Activated CD8-positive, alpha-beta memory T cell treated with anti-CD3 and anti-CD28 coated beads for 36 hours (primary cell): ENCODE results near the gene TRIM44. TPM values are rescaled to one million over a fixed set of nuclear protein-coding genes. Genes with fewer than 3 reads are reported as not detected.
"Not testable (repeated sequence)": the region's sequence is repeated elsewhere in the genome, so short reads cannot be mapped to it uniquely, and the experiment has no call there.

Experiments used
- CTCF ChIA-PET: fragments of 350-600 bp; sonication (Branson Sonifier 250); formaldehyde crosslinking; loops from one replicate; lab custom pipeline; 2021; ENCODE audit warnings: antibody characterized with exemption; lab: Charles Lee
- POLR2A ChIA-PET: fragments of 350-600 bp; sonication (Branson Sonifier 250); formaldehyde crosslinking; loops from one replicate; lab custom pipeline; 2021; ENCODE audit warnings: antibody characterized with exemption; lab: Charles Lee
- total RNA-seq, 2 experiments: library from RNA; stranded (reverse); gene quantifications; one replicate each; pipeline ENCODE4 v1.2.3, GENCODE V29; 2021

Gene TRIM44
- total RNA-seq, 2 experiments from 2014 or later, result 32.2 to 37.3 TPM

DNA sequence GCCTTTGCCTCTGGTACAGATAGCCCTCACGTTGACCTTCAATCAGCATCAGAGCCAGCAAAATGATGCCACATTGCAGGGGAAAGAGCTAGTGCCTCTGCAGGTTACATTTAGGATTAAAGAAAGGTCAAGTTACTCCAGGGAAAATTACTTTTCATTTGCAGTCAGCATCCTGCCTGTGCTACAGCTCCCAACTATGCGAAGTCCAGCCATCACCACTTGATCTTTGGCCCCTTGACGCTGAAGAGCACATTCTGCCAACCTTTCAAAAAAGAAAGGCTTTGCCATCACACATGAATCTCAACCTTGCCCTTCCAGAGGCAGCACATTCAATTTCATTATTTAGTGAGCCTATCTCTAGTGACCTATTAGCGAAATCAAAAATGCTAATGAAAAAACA, 33.1 kb upstream of the TRIM44 start:
- CTCF ChIA-PET, result no interaction called here
- POLR2A ChIA-PET, result no interaction called here

DNA sequence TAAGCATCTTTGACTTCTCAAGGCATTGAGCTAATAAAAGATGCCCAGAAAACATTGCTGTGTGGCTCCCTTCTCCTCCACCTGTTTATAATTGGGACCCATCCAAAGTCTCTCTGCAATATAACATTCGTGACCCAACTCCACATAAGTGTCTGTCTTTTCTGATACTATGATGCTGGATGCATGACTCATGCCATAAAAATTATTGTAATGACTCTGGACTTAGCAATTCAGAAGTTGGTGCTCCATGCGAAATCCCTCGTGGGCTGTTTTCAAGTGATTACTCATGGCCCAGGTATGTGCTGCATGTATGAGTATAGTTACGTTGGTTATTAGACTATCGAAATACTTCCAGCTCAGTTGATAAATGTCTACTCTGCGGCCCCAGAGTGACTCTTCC, 32.7 kb upstream of the TRIM44 start:
- POLR2A ChIA-PET, result no interaction called here
- CTCF ChIA-PET, result no interaction called here

DNA sequence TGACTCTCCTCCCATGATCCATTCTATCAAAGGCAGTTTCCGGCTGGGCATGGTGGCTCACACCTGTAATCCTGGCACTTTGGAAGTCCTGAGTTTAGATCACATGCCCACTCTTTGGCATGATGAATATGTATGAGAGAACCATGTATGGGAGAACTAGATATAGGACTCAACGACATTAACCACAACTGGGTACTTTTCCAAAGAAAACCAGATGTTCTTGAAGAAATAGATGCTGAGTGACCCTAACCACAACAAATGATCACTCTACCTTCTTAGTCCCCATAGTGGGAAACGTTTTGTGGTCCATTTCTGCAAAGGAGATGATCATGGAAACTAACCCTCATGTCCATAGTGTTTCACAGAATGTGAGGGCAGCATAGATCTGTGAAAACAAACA, 30.7 kb upstream of the TRIM44 start:
- POLR2A ChIA-PET, result no interaction called here
- CTCF ChIA-PET, result no interaction called here

DNA sequence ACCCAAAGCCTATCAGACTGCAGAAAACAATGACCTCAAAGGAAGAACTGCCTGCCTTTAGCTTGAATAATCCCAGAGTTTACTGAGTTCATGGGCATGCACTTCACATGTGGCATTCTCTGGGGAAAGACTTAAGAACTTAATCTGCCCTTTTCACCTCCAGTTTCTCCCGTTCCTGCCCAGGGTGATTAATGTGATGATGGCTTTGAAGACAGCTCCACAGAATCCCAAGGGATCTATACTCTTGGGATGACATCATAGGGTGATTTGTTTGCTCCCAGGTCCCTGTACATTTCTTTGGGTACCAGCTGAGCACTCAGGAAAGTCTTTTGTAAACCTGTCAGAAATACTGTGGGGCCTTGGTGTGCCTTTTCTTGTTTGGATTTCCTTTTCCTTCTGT, 30.3 kb upstream of the TRIM44 start:
- POLR2A ChIA-PET, result no interaction called here
- CTCF ChIA-PET, result no interaction called here

DNA sequence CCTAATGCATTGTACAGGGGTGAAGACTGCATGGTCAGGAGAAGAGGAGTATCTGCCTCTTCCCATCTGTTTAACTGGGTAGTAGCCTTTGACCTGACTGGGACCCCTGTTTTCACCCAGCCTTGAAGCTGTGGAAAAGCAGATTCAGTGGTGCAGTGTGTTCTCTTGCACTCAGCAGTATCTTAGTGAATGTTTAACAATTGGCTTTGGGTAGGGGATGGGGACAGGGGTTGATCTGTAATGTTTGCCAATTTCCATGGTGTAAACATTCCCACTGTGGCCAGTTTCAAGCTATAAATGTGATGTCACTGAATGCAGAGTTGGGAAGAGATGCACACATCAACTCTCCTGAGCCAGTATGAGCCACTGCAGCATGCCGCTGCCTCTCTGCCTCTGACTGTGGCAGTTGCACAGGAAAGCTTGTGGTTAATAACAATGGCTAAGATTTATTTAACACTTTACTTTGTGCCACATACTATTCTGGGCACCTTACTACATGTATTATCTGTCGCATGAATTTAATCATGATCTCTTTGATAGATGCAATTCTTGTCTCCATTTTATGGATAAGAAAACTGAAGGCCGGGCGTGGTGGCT, 28.6 kb upstream of the TRIM44 start:
- POLR2A ChIA-PET, result no interaction called here
- CTCF ChIA-PET, result interaction anchor here (0.7 kb wide), 1 partner anchor 615 kb away, joined by 3 read pairs; no protein-coding TSS in a partner anchor

DNA sequence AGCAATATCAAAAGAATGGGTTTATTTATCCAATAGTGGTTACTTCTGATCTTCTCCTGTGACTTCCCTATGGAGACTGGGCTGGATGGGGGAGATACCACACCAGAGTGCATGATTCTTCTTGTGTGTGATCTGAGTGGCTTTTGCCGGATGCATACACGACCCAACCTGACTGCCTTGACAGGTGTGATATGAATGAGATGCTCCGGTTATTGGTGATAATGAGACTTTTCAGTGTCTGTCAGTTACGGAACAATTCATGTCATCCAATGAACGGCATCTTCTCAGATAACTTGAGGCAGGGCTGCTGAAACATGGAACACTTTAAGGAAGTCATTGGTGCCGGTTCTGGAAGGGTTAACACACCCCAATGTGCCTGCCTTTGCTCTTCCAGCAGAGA, 26.6 kb upstream of the TRIM44 start:
- POLR2A ChIA-PET, result no interaction called here
- CTCF ChIA-PET, result no interaction called here

DNA sequence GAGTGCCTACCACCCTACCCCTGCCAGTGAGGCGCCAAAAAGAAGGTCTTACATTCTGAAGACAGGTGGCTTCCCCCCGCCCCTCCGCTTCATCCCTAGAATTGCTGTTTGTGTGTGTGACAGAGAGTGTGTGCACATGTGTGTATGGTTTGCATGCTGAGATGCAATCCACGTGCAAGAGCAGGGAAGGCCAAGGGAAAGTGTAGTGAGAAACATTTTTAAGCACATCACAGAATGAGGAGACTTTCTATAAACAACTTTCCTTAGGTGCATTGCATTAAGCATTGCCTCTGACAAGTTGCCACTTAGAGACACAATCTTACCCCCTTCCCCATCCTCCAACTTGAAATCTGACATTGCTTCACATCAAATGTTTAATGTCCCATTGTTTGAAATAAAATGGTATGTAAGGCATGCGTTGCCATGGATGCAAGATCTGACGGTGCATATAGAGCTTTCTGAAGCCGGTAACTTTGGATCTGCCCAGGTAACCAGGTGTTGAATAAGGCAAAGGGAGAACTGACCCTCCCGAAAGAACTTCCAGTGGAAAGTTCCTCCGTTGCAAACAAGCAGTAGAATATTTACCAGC, 22.9 kb upstream of the TRIM44 start:
- ChIA-PET CTCF (no interaction called here), POLR2A (no interaction called here)

DNA sequence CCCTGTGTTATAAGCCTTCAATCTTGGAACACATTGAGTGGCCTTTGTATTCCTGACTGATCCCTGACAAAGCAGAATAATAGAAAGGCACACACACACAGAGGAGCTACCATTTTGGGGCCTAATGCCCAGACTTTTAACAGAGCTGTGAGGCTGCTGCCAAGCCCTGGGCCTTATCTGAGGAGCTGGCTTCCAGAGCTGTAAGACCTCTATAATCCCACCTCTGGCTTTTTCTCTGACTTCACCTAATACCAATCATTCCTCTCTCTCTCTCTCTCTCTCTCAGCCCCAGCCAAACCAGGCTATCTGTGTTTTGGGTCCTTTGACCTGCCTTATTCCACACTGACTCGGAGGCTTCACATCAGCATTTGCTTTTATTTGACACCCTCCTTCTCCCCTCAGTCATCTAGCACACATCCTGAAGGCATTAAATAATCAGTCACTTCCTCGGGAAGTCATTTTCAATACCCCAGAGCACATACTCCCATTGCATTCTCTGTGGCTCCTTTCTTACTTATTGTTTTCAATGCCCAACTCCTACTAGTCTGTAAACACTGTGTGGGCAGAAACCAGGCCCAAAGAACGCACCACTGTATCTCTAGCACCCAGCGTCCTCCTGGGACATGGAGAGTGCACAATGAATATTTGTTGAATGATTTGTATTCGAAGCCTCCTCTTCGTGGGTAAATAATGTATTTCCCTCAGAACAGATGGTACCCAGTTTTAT, 21.2 kb upstream of the TRIM44 start:
- CTCF ChIA-PET, result interaction anchor here (0.5 kb wide), 1 partner anchor 133 kb away, joined by 3 read pairs; no protein-coding TSS in a partner anchor
- POLR2A ChIA-PET, result no interaction called here

DNA sequence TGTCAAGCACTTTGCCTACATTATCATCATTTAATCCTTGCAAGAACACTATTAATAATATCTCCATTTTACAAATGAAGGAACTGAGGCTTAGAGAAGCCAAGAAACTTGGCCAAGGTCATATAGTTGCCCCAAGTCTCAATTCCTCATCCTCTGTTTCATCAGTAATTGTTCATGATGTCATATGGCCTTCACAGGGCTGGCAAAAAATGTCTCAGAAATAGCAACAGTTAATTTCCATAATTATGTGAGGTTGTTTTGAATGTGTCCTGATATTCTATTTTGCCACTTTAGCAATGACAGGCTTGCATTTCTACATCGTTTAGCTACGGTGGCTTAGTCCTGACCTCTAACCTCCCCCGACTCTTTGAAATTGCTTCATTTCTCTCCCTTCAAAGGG, 20.6 kb upstream of the TRIM44 start:
- POLR2A ChIA-PET, result no interaction called here

DNA sequence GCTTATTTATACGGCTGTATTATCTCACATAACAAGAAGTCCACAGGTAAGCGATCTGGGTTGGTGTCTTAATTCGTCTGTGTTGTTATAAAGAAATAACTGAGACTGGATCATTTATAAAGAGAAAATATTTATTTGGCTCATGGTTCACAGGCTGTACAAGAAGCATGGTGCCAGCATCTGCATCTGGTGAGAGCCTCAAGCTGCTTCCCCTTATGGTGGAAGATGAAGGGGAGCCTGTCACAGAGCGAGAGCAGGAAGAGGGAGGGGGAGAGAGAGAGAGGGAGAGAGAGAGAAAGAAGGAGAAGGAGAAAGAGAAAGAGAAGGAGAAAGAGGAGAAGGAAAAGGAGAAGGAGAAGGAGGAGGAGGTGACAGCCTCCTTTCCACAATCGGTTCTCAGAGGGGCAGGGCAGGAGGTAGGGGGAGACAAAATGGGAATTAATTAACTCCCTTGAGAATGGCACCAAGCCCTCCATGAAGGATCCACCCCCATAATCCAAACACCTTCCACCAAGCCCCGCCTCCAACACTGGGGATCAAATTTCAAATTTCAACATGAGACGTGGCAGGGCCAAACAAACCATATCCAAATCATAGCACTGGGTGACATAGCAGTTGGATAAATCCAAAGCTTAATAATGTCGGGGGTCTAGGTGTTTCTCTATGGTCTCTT, 15.0 kb upstream of the TRIM44 start:
- ChIA-PET CTCF (interaction anchor here (1.0 kb wide), 1 partner anchor 16 kb away, joined by 3 read pairs; no protein-coding TSS in a partner anchor), POLR2A (no interaction called here)

More for the DNA sequence above, 20.6 kb upstream of the TRIM44 start:
- CTCF ChIA-PET, result no interaction called here

DNA sequence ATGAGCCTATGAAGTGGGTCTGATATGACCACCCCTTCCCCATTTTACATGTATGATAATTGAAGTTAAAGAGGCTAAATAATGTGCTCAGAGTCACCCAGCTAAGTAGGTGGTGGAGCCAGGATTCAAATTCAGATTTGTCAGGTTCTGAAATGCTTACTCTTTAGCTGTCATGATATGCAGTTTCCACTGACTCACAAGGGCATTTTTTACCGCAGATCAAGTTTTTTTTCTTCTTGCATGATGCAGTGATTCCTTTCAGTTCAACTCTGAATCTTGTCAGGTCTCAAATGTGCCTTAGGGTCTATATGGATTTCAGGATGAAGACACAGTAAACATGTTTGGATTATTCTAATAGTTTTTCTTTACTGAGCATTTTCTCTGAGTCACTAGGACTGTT, 12.6 kb upstream of the TRIM44 start:
- ChIA-PET POLR2A (no interaction called here), CTCF (interaction anchor here (1.2 kb wide), 1 partner anchor 18 kb away, joined by 3 read pairs; no protein-coding TSS in a partner anchor)

DNA sequence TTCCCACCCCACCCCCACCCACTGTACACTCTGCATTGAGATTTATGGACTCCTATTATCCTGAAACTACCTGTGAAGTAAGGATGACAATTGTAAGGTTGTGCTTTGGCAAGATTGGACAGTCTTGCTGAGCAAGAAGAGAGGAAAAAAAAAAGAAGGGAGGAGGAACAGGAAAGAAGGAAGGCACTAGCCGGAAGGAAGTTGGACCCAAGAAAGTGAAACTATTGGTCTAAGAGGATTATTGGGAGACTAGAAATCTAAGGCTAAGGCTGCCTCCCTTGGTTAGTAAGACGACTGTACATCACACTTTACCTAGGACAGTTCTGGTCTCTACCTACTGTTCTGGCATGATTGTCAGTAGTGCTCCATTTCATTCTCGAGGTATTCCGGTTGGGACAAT, 12.1 kb upstream of the TRIM44 start:
- CTCF ChIA-PET, result interaction anchor here (1.2 kb wide), 1 partner anchor 18 kb away, joined by 3 read pairs; no protein-coding TSS in a partner anchor
- POLR2A ChIA-PET, result no interaction called here

DNA sequence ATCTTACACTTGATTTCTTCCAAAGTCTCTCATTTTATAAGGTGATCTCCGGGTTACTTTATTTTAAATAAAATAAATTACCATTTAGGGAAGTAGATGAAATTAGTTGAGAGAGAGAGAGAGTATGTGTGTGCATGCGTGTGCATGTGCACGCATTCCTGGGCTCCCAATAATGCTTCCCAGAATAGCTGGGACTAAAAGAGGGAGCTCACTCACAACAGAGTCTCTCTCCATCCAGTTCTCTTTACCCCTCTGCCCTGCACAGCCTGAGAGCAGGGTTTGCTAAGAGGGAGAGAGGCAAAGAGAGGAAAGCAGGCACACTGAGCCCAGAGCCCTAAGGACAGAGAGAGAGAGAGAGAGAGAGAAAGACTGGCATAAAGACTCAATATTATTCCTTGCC, 11.3 kb upstream of the TRIM44 start:
- POLR2A ChIA-PET, result no interaction called here
- CTCF ChIA-PET, result no interaction called here

DNA sequence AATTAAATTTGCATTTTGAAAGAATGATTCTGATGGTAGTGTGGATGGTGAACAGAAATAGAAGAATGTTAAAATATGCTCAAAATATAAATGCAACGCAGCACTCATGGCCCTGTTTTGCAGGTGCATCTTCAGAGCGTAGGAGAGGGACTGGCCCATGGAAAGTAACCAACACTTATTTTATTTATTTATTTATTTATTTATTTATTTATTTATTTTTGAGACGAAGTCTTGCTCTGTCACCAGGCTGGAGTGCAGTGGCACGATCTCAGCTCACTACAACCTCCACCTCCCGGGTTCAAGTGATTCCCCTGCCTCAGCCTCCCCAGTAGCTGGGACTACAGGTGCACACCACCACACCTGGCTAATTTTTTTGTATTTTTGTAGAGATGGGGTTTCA, 9.8 kb upstream of the TRIM44 start:
- CTCF ChIA-PET, POLR2A ChIA-PET: not testable (repeated sequence)

DNA sequence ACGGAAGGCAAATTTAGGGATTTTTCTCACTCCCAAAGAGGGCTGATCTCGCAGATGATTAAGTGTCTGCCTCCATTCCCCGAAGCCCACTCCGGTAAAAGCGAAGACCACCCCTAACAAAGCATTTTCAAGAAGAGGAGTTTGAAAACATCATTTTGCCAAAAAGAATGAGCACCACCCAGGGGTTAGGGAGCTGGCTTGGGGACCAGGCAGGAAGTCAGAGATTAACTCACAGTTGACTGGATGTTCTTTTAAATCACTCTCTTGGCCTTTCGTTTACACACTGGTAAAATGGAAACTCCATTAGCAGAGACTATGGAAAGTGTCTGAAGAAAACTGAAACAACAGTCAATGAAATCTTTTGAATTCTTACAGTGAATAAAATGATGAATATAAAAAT, 7.9 kb upstream of the TRIM44 start:
- ChIA-PET CTCF (interaction anchor here (0.5 kb wide), 1 partner anchor 180 kb away, joined by 4 read pairs; no protein-coding TSS in a partner anchor), POLR2A (no interaction called here)

DNA sequence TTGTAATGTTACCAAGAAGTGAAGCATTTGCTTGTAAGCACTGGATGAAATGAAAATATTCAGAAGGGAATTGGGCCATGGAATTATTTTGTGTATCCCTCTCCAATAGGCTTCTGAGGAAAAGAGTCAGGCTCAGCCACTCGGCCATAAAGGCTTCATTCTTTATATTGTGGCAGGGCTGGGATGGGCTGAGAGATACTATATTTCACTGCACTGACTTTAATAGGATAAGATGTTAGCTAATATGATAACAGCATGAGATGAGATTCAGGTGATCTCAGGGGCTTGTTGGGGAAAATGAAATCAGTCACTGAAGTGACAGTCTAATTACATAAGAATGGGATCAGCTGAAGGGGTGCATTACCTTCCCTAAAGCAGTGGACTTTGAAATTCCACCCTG, 7.3 kb upstream of the TRIM44 start:
- CTCF ChIA-PET, result no interaction called here
- POLR2A ChIA-PET, result no interaction called here

DNA sequence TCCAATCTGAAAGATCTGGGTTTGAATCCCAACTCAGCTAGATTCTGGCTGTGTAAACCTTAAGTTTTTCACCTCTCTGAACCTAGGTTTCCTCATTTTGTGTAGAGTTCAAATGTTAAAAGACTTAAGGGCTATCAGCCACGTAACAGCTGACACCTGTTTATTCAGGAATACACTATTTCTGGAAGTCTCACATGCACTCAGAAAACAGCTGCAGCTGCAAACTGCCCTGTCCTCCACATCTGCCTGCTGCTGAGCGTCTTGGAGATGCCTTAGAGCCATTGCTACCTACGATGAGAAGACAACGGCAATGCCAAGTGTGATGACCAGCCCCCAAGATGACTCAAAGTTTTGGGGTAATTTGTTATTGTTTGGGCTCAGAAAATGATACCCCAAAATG, 6.7 kb upstream of the TRIM44 start:
- POLR2A ChIA-PET, result no interaction called here
- CTCF ChIA-PET, result no interaction called here

DNA sequence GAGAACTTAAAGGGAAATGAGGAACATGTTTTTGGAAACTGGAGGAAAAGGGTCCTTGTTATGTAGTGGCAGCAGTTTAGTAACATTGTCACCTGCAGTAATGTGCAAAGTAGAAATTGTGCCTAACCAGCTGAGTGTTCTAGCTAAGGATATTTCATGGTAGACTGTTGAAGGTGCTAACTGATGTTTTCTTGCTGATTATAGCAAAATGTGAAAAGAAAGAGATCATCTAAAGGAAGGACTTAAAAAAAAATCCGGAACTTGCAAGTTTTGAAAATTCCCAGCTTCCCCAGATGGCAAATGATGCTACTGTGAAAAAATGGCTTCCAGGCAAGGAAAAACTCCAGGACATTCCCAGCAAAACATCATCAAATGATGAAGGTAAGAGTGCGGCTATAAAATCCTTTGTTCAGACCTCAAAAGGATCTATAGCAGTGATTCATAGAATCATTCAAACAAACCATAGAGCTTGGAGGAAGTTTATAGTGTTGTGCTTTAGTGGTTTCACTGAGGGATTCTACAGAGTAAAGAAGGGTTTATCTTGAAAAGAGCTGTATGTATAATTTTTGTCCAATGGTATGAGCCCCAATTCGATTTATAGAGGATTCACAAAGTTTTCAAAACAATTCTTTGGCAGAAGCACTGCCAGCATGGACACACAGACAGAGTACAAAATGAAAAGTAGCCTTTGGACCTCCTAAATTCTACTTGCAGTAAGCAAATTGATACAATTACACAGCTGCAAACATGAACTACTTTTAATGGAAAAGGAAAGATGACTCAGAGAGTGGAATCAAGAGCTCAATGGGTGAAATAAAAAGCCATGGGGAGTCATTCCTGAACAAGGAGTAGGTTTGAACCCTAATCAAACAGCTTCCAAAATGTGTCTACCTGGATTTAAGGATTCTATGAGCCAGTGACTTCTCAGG, 4.3 kb upstream of the TRIM44 start:
- ChIA-PET CTCF (no interaction called here), POLR2A (no interaction called here)

DNA sequence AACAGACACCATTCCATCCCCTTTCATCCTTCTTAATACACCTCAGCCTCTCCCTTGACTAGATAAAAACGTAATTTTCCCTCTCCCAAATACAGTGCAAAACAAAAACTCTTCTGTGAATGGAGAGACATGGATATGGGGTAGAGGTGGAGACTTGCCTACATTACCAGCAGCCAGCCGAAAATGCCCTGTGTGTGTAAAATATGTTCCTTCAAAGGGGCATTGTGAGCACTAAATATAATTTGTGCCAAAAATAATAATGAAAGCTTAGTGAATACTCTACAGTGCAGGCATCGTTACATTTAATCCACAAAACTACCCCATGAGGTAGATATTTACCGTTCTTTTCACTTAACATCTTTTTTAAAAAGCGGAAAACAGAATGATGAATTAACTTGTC, 1.0 kb upstream of the TRIM44 start:
- POLR2A ChIA-PET, result no interaction called here

More for the DNA sequence above, 1.0 kb upstream of the TRIM44 start:
- CTCF ChIA-PET, result no interaction called here
